Kidney (tissue), 14 donors: ENCODE data around the gene KRT13. TPM values are rescaled to one million over a fixed set of nuclear protein-coding genes. Genes with fewer than 3 reads are reported as not detected.

Source experiments
- DNase-seq, 5 donors: peaks; one replicate each; pipeline ENCODE4 v3.0.0-alpha.2; 2013 to 2020
- FAIRE-seq: peaks from 2 replicates; lab custom pipeline; 2012; peaks lifted over from hg19 to GRCh38; lab: Jason Lieb, UNC
- H3K27ac ChIP-seq, 2 donors: one replicate each; pipeline ENCODE4 v1.7.0; 2013; ENCODE audit warnings: low read depth in 2 of 2, low read length in 2 of 2, inconsistent platforms in 1 of 2
- H3K27me3 ChIP-seq: one replicate; pipeline ENCODE4 v1.7.1; 2013; ENCODE audit warnings: low read length, inconsistent platforms; ENCODE audit not compliant: control insufficient read depth, insufficient read depth
- H3K36me3 ChIP-seq, 3 donors: one replicate each; pipeline versions ENCODE4 v1.7.0 to v1.7.1; 2013; ENCODE audit warnings: low read length in 3 of 3, control low read depth in 1 of 3, inconsistent platforms in 1 of 3; ENCODE audit not compliant: insufficient read depth in 3 of 3, control insufficient read depth in 2 of 3
- H3K4me1 ChIP-seq, 3 donors: one replicate each; pipeline versions ENCODE4 v1.7.0 to v1.7.1; 2013; ENCODE audit warnings: low read length in 3 of 3, inconsistent platforms in 1 of 3, low read depth in 1 of 3; ENCODE audit not compliant: control insufficient read depth in 2 of 3, insufficient read depth in 2 of 3
- H3K4me3 ChIP-seq, 3 donors: one replicate each; pipeline versions ENCODE4 v1.7.0 to v1.8.1; 2013; ENCODE audit warnings: low read length in 3 of 3, control low read depth in 1 of 3, inconsistent platforms in 1 of 3
- H3K9ac ChIP-seq, 3 donors: one replicate each; pipeline versions ENCODE4 v1.7.0 to v1.7.1; 2013; ENCODE audit warnings: low read length in 3 of 3, control low read depth in 1 of 3, inconsistent platforms in 1 of 3
- H3K9me3 ChIP-seq, 3 donors: one replicate each; pipeline versions ENCODE4 v1.7.0 to v1.7.1; 2013; ENCODE audit warnings: low read length in 3 of 3, control low read depth in 1 of 3, inconsistent platforms in 1 of 3; ENCODE audit not compliant: control insufficient read depth in 2 of 3, insufficient read depth in 1 of 3
- CTCF ChIP-seq: IDR thresholded peaks from 3 replicates; pipeline ENCODE4 v1.5.1; 2012; ENCODE audit warnings: mild to moderate bottlenecking, moderate library complexity, borderline replicate concordance; ENCODE audit not compliant: insufficient read depth; ENCODE audit errors: extremely low read depth
- intact Hi-C: fragments of 100-400 bp; cut with DNase I; formaldehyde crosslinking; loops from one replicate; pipeline ENCODE4 v1.11.1; 2022
- polyA plus RNA-seq: library from polyadenylated mRNA; stranded (reverse); fragments of 350-450 nt; fragmentation: Illumina TruSeq; extraction: RNeasy Lipid Tissue Mini Kit (QIAGEN cat#74804); gene quantifications from one replicate; pipeline ENCODE4 v1.2.3, GENCODE V29; 2014; ENCODE audit warnings: low read depth, low replicate concordance; ENCODE audit not compliant: insufficient read depth
- total RNA-seq: library from RNA; stranded (reverse); fragmentation: NEBNext Ultra II Directional; extraction: Animal tissue kit (Norgen Biotek cat#: 25700); gene quantifications from one replicate; pipeline ENCODE4 v1.2.1, GENCODE V29; 2021
- donor health status: control.
- donor health status: control.
- donor health status: control.
- donor health status: control.
- donor health status: control.
- donor health status: DM: yes; HTN: yes; CAD: no.
- donor health status: Normal renal cell carcinoma (clear cell type).

The KRT13 gene
- total and polyA plus RNA-seq, 2 donors from 2014 or later = not detected

- DNase-seq (peak; percentile 91 to 95 (median 93)), FAIRE-seq (no peak)
- Histone ChIP-seq H3K27me3 (no peaks in the 10 kb centered on the region), H3K9ac (peak overlapping the region in 1 of 3 donors; percentile 8), H3K4me3 (peak overlapping the region in 1 of 3 donors; percentile 19), H3K36me3 (no peaks in the 10 kb centered on the region), H3K4me1 (peaks cover 0 to 12% (median 12%) of the 10 kb centered on the region in 3 donors), H3K9me3 (peaks cover 0 to 5% (median 0%) of the 10 kb centered on the region in 3 donors), H3K27ac (peak overlapping the region; percentile 39 to 62)
- peak; percentile 89 for TF ChIP-seq CTCF
- intact Hi-C loops = no loop called here
These were observed 43.6 kb upstream of the KRT13 start for GRCh38 chr17:41548844-41549595.

GRCh38 chr17:41547921-41548843 lies 42.8 kb upstream of the KRT13 start:
- peak in 3 of 5 donors; percentile 43 to 95 (median 72) for DNase-seq
- intact Hi-C loops = no loop called here
- H3K9ac ChIP-seq = no peak overlapping the region

GRCh38 chr17:41547378-41547841 lies 42.0 kb upstream of the KRT13 start:
- peaks cover 0 to 12% (median 12%) of the 10 kb centered on the region in 3 donors for H3K4me1 ChIP-seq
- H3K27me3 ChIP-seq = no peaks in the 10 kb centered on the region
- FAIRE-seq = no peak
- TF ChIP-seq CTCF = no peak
- H3K27ac ChIP-seq = peak overlapping the region in 1 of 2 donors; percentile 69
- intact Hi-C loops = no loop called here
- DNase-seq = peak in 3 of 5 donors; percentile 53 to 59 (median 56)
- H3K9me3 ChIP-seq = peaks cover 0 to 5% (median 0%) of the 10 kb centered on the region in 3 donors
- H3K36me3 ChIP-seq = no peaks in the 10 kb centered on the region
- H3K4me3 ChIP-seq = no peak overlapping the region
- no peak overlapping the region for H3K9ac ChIP-seq

More at GRCh38 chr17:41547921-41548843, 42.8 kb upstream of the KRT13 start:
- peak overlapping the region in 1 of 3 donors; percentile 19 for H3K4me3 ChIP-seq
- no peak for FAIRE-seq
- H3K9me3 ChIP-seq = peaks cover 0 to 5% (median 0%) of the 10 kb centered on the region in 3 donors
- H3K27ac ChIP-seq = peak overlapping the region in 1 of 2 donors; percentile 69
- H3K27me3 ChIP-seq = no peaks in the 10 kb centered on the region
- TF ChIP-seq CTCF = no peak
- H3K36me3 ChIP-seq = no peaks in the 10 kb centered on the region
- peaks cover 0 to 12% (median 12%) of the 10 kb centered on the region in 3 donors for H3K4me1 ChIP-seq
